Caco-2 (cell line): ENCODE measurements around the gene GPR25. TPM values are rescaled to one million over a fixed set of nuclear protein-coding genes. Genes with fewer than 3 reads are reported as not detected.

Source experiments
- BruUV-seq: library from RNA; stranded (reverse); fragments of 400-500 nt; replicated peaks from 2 replicates; lab custom pipeline; 2021; lab: Mats Ljungman, UMichigan
- CTCF ChIA-PET: fragments of 300-600 bp; sonication (Branson Sonifier 250); formaldehyde crosslinking; loops from one replicate; lab custom pipeline; 2022; ENCODE audit warnings: antibody characterized with exemption; lab: Charles Lee
- POLR2A ChIA-PET: fragments of 300-600 bp; sonication (Branson Sonifier 250); formaldehyde crosslinking; loops from one replicate; lab custom pipeline; 2022; ENCODE audit warnings: antibody characterized with exemption; lab: Charles Lee
- DNase-seq, 2 experiments: peaks; one replicate each; pipeline versions ENCODE4 v3.0.0 to v3.0.0-alpha.2; 2020 to 2022
- H3K27me3 ChIP-seq: replicated peaks from 2 replicates; pipeline ENCODE4 v1.6.0; 2011; ENCODE audit warnings: low read length; ENCODE audit not compliant: control insufficient read depth, insufficient read depth
- H3K36me3 ChIP-seq: 2 replicates; pipeline ENCODE4 v1.5.1; 2011; ENCODE audit warnings: low read length; ENCODE audit not compliant: control insufficient read depth, insufficient read depth
- H3K4me1 ChIP-seq: fragments of 250-450 bp; sonication (Bioruptor Pico); 2 replicates; pipeline ENCODE4 v1.5.1; 2020; ENCODE audit warnings: mild to moderate bottlenecking
- H3K4me3 ChIP-seq: 2 replicates; pipeline ENCODE4 v1.5.1; 2011; ENCODE audit warnings: low read depth, mild to moderate bottlenecking, control low read depth, low read length
- H3K9me3 ChIP-seq: fragments of 250-450 bp; sonication (Bioruptor Pico); 2 replicates; pipeline ENCODE4 v1.5.1; 2020; ENCODE audit warnings: mild to moderate bottlenecking, moderate library complexity
- H3K27ac Mint-ChIP-seq: one replicate; pipeline ENCODE4 v1.8.0; 2022; ENCODE audit warnings: mixed read lengths; ENCODE audit not compliant: unreplicated experiment
- H3K27me3 Mint-ChIP-seq: one replicate; pipeline ENCODE4 v1.8.0; 2022; ENCODE audit warnings: mixed read lengths; ENCODE audit not compliant: insufficient read depth, unreplicated experiment
- H3K36me3 Mint-ChIP-seq: one replicate; pipeline ENCODE4 v1.8.0; 2022; ENCODE audit warnings: mild to moderate bottlenecking, mixed read lengths; ENCODE audit not compliant: insufficient read depth, unreplicated experiment
- H3K4me1 Mint-ChIP-seq: one replicate; pipeline ENCODE4 v1.8.0; 2022; ENCODE audit warnings: low read depth, mixed read lengths; ENCODE audit not compliant: unreplicated experiment
- H3K4me3 Mint-ChIP-seq: one replicate; pipeline ENCODE4 v1.8.0; 2022; ENCODE audit warnings: mild to moderate bottlenecking, moderate library complexity, mixed read lengths; ENCODE audit not compliant: unreplicated experiment
- H3K9me3 Mint-ChIP-seq: one replicate; pipeline ENCODE4 v1.8.0; 2022; ENCODE audit warnings: mixed read lengths; ENCODE audit not compliant: unreplicated experiment
- intact Hi-C: fragments of 100-400 bp; cut with micrococcal nuclease; formaldehyde crosslinking; loops from one replicate; pipeline ENCODE4 v1.10.0; 2022; ENCODE audit not compliant: unreplicated experiment
- total RNA-seq: library from RNA; stranded (reverse); gene quantifications from 2 replicates; pipeline ENCODE4 v1.2.3, GENCODE V29; 2022
- TF ChIP-seq, protein P1 (sequence below), 2 experiments: fragments of 200-600 bp in 1 of 2; IDR thresholded peaks; 1 replicate in 1 of 2; 2 replicates in 1 of 2; pipeline versions ENCODE4 v1.5.1 to v1.8.0; 2011 to 2022; ENCODE audit warnings: antibody characterized with exemption in 1 of 2, control low read depth in 1 of 2, inconsistent platforms in 1 of 2, low read depth in 1 of 2, low read length in 1 of 2, mild to moderate bottlenecking in 1 of 2, moderate library complexity in 1 of 2; ENCODE audit not compliant: insufficient read depth in 1 of 2, severe bottlenecking in 1 of 2, unreplicated experiment in 1 of 2

GPR25 gene
- total RNA-seq, 1 experiment from 2014 or later: not detected

DNA sequence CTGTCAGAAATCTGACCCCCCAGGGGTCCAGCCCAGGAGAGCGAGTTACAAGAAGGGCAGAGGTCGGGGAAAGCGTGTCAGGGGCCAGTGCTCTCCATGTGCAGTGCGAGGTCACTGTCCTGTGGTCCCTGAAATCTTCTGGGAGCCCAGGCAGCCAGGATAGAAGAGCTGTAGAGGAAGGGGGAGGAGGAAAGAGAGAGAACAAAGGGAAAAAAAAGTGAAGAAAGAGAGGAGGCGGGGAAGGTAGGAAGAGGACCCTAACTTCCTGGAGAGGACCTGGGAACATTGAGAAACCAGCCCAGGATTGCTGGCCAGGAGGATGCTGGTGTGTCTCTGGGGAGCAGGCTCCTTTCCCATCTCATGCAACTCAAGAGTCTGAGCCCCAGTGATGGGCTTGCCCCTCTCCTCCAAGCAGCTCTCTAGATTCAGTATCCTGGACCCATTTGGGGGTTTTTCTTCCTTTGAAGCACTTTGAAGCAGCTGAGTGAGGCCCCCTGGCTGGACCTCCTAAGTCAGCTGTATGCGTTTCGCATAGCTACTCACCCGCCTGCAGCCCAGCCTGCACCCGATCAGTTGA, 15.1 kb downstream of the GPR25 start:
- intact Hi-C loops: no loop called here
- no peaks in the 10 kb centered on the region for H3K9me3 Mint-ChIP-seq
- H3K4me3 Mint-ChIP-seq: no peak overlapping the region
- H3K36me3 Mint-ChIP-seq: peaks cover 14% of the 10 kb centered on the region
- no TSS peak for BruUV-seq
- ChIA-PET POLR2A (no interaction called here), CTCF (interaction anchor here (0.7 kb wide), 1 partner anchor 29 kb away, joined by 3 read pairs; no protein-coding TSS in a partner anchor)
- Histone ChIP-seq H3K27me3 (no peaks in the 10 kb centered on the region), H3K4me3 (no peak overlapping the region), H3K4me1 (peaks cover 7% of the 10 kb centered on the region), H3K9me3 (no peaks in the 10 kb centered on the region), H3K36me3 (no peaks in the 10 kb centered on the region)
- H3K27ac Mint-ChIP-seq: no peak overlapping the region
- H3K27me3 Mint-ChIP-seq: no peaks in the 10 kb centered on the region
- H3K4me1 Mint-ChIP-seq: peaks cover 20% of the 10 kb centered on the region
- no peak for DNase-seq
- TF ChIP-seq, protein P1, sequence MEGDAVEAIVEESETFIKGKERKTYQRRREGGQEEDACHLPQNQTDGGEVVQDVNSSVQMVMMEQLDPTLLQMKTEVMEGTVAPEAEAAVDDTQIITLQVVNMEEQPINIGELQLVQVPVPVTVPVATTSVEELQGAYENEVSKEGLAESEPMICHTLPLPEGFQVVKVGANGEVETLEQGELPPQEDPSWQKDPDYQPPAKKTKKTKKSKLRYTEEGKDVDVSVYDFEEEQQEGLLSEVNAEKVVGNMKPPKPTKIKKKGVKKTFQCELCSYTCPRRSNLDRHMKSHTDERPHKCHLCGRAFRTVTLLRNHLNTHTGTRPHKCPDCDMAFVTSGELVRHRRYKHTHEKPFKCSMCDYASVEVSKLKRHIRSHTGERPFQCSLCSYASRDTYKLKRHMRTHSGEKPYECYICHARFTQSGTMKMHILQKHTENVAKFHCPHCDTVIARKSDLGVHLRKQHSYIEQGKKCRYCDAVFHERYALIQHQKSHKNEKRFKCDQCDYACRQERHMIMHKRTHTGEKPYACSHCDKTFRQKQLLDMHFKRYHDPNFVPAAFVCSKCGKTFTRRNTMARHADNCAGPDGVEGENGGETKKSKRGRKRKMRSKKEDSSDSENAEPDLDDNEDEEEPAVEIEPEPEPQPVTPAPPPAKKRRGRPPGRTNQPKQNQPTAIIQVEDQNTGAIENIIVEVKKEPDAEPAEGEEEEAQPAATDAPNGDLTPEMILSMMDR (IDR thresholded peaks at IDR 0.05; ENCODE audit: insufficient read depth in 1 of 2, low read depth in 1 of 2, low read length in 1 of 2, severe bottlenecking in 1 of 2, unreplicated experiment in 1 of 2): no peak

DNA sequence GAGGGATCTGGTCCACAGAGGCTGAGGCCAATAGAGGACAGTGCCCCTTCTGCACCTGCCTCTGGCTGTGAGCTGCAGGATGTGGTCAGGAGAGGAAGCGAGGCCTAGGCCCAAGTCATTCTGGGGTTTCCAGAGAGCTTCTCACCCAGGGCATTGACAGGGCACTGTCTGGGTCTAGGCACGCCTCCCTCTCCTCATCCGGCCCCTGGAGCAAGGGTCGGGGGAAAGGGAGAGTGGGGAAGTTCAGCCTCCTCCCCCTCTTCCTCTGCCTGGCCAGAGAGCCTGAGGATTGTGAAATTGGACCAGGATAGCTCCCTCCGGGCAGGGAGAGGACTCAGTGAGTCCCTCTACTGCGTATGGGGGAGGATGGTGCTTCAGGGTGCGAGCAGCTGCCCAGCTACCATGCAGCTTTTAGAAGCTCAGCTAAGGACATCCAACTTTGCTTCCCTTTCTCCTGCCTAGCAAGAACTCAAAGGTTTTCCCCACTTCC, 15.6 kb downstream of the GPR25 start:
- H3K36me3 ChIP-seq: no peaks in the 10 kb centered on the region
- Mint-ChIP-seq H3K27ac (no peak overlapping the region), H3K27me3 (no peaks in the 10 kb centered on the region), H3K36me3 (peaks cover 17% of the 10 kb centered on the region), H3K4me1 (peaks cover 23% of the 10 kb centered on the region), H3K4me3 (no peak overlapping the region), H3K9me3 (no peaks in the 10 kb centered on the region)
- no peaks in the 10 kb centered on the region for H3K27me3 ChIP-seq
- TF ChIP-seq, protein P1 (IDR thresholded peaks at IDR 0.05; ENCODE audit: insufficient read depth in 1 of 2, low read depth in 1 of 2, low read length in 1 of 2, severe bottlenecking in 1 of 2, unreplicated experiment in 1 of 2): no peak
- DNase-seq: no peak
- no peak overlapping the region for H3K4me3 ChIP-seq
- no TSS peak for BruUV-seq
- intact Hi-C loops: no loop called here
- ChIA-PET CTCF (interaction anchor here (0.7 kb wide), 1 partner anchor 29 kb away, joined by 3 read pairs; no protein-coding TSS in a partner anchor), POLR2A (no interaction called here)
- H3K4me1 ChIP-seq: peaks cover 7% of the 10 kb centered on the region
- no peaks in the 10 kb centered on the region for H3K9me3 ChIP-seq

DNA sequence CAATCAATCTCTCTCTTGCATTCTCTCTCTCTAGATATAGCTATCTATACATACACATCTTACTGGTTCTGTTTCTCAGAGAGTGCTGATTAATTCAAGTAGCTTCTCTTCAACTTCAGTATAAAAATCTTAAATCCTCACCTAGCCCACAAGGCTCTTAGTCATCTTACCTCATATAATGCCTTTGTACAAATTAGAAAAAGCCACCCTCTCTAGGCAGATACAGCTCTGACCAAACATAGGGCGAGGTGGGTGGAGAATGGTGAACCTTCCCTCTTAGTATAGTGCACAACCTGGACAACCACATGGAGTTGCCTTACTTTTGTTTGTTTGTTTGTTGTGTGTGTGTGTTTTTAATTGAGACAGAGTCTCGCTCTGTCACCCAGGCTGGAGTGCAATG, 16.8 kb downstream of the GPR25 start:
- intact Hi-C loops: no loop called here
- no TSS peak for BruUV-seq

More for the DNA sequence above, 16.8 kb downstream of the GPR25 start:
- Mint-ChIP-seq H3K4me1 (peaks cover 30% of the 10 kb centered on the region), H3K27me3 (no peaks in the 10 kb centered on the region), H3K4me3 (no peak overlapping the region), H3K27ac (peak overlapping the region; percentile 23), H3K9me3 (no peaks in the 10 kb centered on the region), H3K36me3 (peaks cover 25% of the 10 kb centered on the region)
- Histone ChIP-seq H3K9me3 (no peaks in the 10 kb centered on the region), H3K4me3 (no peak overlapping the region), H3K4me1 (peaks cover 14% of the 10 kb centered on the region), H3K27me3 (no peaks in the 10 kb centered on the region), H3K36me3 (no peaks in the 10 kb centered on the region)
- no peak for DNase-seq
- TF ChIP-seq, protein P1 (IDR thresholded peaks at IDR 0.05; ENCODE audit: insufficient read depth in 1 of 2, low read depth in 1 of 2, low read length in 1 of 2, severe bottlenecking in 1 of 2, unreplicated experiment in 1 of 2): no peak
- ChIA-PET POLR2A (no interaction called here), CTCF (interaction anchor here (0.6 to 1.2 kb wide), 2 partner anchors 132 to 153 kb away, joined by 3 read pairs; no protein-coding TSS in a partner anchor)
